ENCODE results near the gene TLE1. TPM values are rescaled to one million over a fixed set of nuclear protein-coding genes. Genes with fewer than 3 reads are reported as not detected.

The TLE1 gene
- total and polyA plus RNA-seq, 2 of the 4 experiments (the other 2 are of a cell fraction): 36.0 to 51.0 TPM

- Histone ChIP-seq H2BK20ac (ENCODE audit: low read depth, low read length) (peak overlapping the region; percentile 6; the same call in 1 of the 2 replicates), H3K9me3 (ENCODE audit: control insufficient read depth, insufficient read depth, low read length) (no peaks in the 10 kb centered on the region), H3K36me3 (ENCODE audit: control insufficient read depth, insufficient read depth, low read length) (peaks cover 15% of the 10 kb centered on the region), H3K4me1 (ENCODE audit: control insufficient read depth, insufficient read depth, low read length) (peaks cover 27% of the 10 kb centered on the region), H3K23ac (ENCODE audit: low read depth, low read length) (peak overlapping the region; percentile 20), H3K9me1 (ENCODE audit: insufficient read depth, low read length) (peaks cover 29% of the 10 kb centered on the region), H2AFZ (replicated peaks; ENCODE audit: low read length, poor library complexity) (no peak overlapping the region), H3K9ac (ENCODE audit: low read depth, low read length) (no peak overlapping the region), H3K4ac (ENCODE audit: low read depth, low read length) (peak overlapping the region; percentile 34; the same call in 1 of the 2 replicates), H3K79me1 (ENCODE audit: low read depth in 1 of 2, low read length in 2 of 2) (peaks cover 8 to 55% of the 10 kb centered on the region in 2 experiments), H2AK5ac (ENCODE audit: low read depth, low read length) (no peak overlapping the region; the same call in 1 of the 2 replicates), H4K8ac (ENCODE audit: low read depth in 2 of 2, low read length in 2 of 2) (peak overlapping the region in 1 of 2 experiments; percentile 61; a peak in 3 of 4 replicates), H4K20me1 (ENCODE audit: insufficient read depth, low read length) (peaks cover 13% of the 10 kb centered on the region; the same call in 1 of the 2 replicates), H2AK9ac (replicated peaks; ENCODE audit: low read depth, low read length, poor library complexity) (no peak overlapping the region), H3K56ac (ENCODE audit: extremely low read depth, insufficient read depth, low read length) (peak overlapping the region; percentile 58; the same call in 1 of the 2 replicates), H3K4me3 (ENCODE audit: insufficient read depth, low read depth, low read length) (no peak overlapping the region), H3K14ac (replicated peaks; ENCODE audit: low read depth, low read length) (no peak overlapping the region; the same call in 1 of the 2 replicates), H4K5ac (ENCODE audit: low read depth, low read length) (no peak overlapping the region; the same call in 1 of the 2 replicates), H2BK15ac (ENCODE audit: low read depth, low read length) (peak overlapping the region; percentile 17; the same call in 1 of the 3 replicates), H2BK5ac (ENCODE audit: low read depth, low read length, poor library complexity, severe bottlenecking) (peak overlapping the region; percentile 41), H3K27ac (ENCODE audit: insufficient read depth, low read length) (peak overlapping the region; percentile 64), H3K18ac (ENCODE audit: low read depth, low read length) (peak overlapping the region; percentile 5; the same call in 1 of the 2 replicates), H3K27me3 (ENCODE audit: control insufficient read depth, insufficient read depth, low read length) (no peaks in the 10 kb centered on the region), H4K91ac (ENCODE audit: insufficient read depth, low read depth, low read length) (no peak overlapping the region; the same call in 1 of the 2 replicates), H2BK120ac (ENCODE audit: low read depth, low read length) (peak overlapping the region; percentile 30), H3K4me2 (ENCODE audit: low read depth, low read length) (peak overlapping the region; percentile 87)
- POLR2A ChIA-PET (ENCODE audit: unreplicated experiment): no interaction called here
- intact Hi-C loops (cut with micrococcal nuclease) (loop anchor here (1.0 to 2.0 kb wide), 2 partner anchors 52 to 77 kb away; no protein-coding TSS in a partner anchor), in situ Hi-C loops (cut with MboI; ENCODE audit: low sequenced_read_pairs) (no loop called here), dilution Hi-C loops (cut with HindIII; ENCODE audit: low sequenced_read_pairs, unreplicated experiment) (no loop called here)
- ATAC-seq (ENCODE audit: low read depth) (peak; percentile 64), DNase-seq (peak; percentile 75)
- no TSS peak for BruUV-seq (replicated peaks)
- no CpG with 5 or more reads among the region's 1 CpG for WGBS, 2 experiments (ENCODE audit: extremely low coverage in 2 of 2, insufficient read length in 1 of 2)
- CTCF ChIA-PET: no interaction called here
- TF ChIP-seq, protein P1, sequence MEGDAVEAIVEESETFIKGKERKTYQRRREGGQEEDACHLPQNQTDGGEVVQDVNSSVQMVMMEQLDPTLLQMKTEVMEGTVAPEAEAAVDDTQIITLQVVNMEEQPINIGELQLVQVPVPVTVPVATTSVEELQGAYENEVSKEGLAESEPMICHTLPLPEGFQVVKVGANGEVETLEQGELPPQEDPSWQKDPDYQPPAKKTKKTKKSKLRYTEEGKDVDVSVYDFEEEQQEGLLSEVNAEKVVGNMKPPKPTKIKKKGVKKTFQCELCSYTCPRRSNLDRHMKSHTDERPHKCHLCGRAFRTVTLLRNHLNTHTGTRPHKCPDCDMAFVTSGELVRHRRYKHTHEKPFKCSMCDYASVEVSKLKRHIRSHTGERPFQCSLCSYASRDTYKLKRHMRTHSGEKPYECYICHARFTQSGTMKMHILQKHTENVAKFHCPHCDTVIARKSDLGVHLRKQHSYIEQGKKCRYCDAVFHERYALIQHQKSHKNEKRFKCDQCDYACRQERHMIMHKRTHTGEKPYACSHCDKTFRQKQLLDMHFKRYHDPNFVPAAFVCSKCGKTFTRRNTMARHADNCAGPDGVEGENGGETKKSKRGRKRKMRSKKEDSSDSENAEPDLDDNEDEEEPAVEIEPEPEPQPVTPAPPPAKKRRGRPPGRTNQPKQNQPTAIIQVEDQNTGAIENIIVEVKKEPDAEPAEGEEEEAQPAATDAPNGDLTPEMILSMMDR (conservative IDR thresholded peaks at IDR 0.05; ENCODE audit: low read depth, low read length): no peak
- TF ChIP-seq USF2 (IDR thresholded peaks at IDR 0.05; ENCODE audit: low read depth, low read length) (no peak), MAZ (IDR thresholded peaks at IDR 0.05; ENCODE audit: borderline replicate concordance, low read depth, low read length) (no peak), NFE2L2 (IDR thresholded peaks at IDR 0.05; ENCODE audit: low read depth, low read length) (no peak), POLR2A (IDR thresholded peaks at IDR 0.05; ENCODE audit: low read depth, low read length) (no peak), MXI1 (IDR thresholded peaks at IDR 0.05; ENCODE audit: borderline replicate concordance, low read depth, low read length) (no peak), SMC3 (IDR thresholded peaks at IDR 0.05; ENCODE audit: low read depth, low read length) (no peak), RFX5 (IDR thresholded peaks at IDR 0.05; ENCODE audit: low read depth, low read length) (no peak), FOS (IDR thresholded peaks at IDR 0.05; ENCODE audit: low read depth, low read length) (no peak), BHLHE40 (IDR thresholded peaks at IDR 0.05; ENCODE audit: low read depth, low read length) (no peak), CEBPB (IDR thresholded peaks at IDR 0.05; ENCODE audit: low read depth, low read length) (no peak), CHD1 (IDR thresholded peaks at IDR 0.05; ENCODE audit: low read depth, low read length) (no peak), MAFK (IDR thresholded peaks at IDR 0.05; ENCODE audit: low read depth, low read length) (no peak)
- TF ChIP-seq, protein P2, sequence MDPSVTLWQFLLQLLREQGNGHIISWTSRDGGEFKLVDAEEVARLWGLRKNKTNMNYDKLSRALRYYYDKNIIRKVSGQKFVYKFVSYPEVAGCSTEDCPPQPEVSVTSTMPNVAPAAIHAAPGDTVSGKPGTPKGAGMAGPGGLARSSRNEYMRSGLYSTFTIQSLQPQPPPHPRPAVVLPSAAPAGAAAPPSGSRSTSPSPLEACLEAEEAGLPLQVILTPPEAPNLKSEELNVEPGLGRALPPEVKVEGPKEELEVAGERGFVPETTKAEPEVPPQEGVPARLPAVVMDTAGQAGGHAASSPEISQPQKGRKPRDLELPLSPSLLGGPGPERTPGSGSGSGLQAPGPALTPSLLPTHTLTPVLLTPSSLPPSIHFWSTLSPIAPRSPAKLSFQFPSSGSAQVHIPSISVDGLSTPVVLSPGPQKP (IDR thresholded peaks at IDR 0.05; ENCODE audit: borderline replicate concordance, low read depth, low read length): no peak
Measured at GRCh38 chr9:81635521-81636254, 53.7 kb downstream of the TLE1 start.

Data from IMR-90 (cell line).